Neural cell (in vitro differentiated cells): ENCODE data around the gene SEZ6. TPM values are rescaled to one million over a fixed set of nuclear protein-coding genes. Genes with fewer than 3 reads are reported as not detected.

ENCODE experiments used
- H2AFZ ChIP-seq: fragments of 200-600, 300-800 bp; sonication (generic), shearing (Covaris generic); 2 replicates; pipeline ENCODE4 v1.6.0; 2014; ENCODE audit warnings: low read depth, mild to moderate bottlenecking, antibody characterized with exemption, low read length, moderate library complexity
- H3F3A ChIP-seq: fragments of 200-600 bp; shearing (Covaris generic); 2 replicates; pipeline ENCODE4 v1.6.1; 2016; ENCODE audit warnings: mild to moderate bottlenecking, moderate library complexity, mixed read lengths, antibody characterized with exemption, low read length; ENCODE audit not compliant: insufficient read depth, poor library complexity, severe bottlenecking
- H3K27ac ChIP-seq: fragments of 200-600, 300-800 bp; sonication (generic), shearing (Covaris generic); 2 replicates; pipeline ENCODE4 v1.5.1; 2014; ENCODE audit warnings: mild to moderate bottlenecking, low read length, moderate library complexity
- H3K27me3 ChIP-seq: fragments of 300-800, 200-600 bp; sonication (generic), shearing (Covaris generic); 2 replicates; pipeline ENCODE4 v1.6.0; 2014; ENCODE audit warnings: mild to moderate bottlenecking, low read depth, low read length, moderate library complexity; ENCODE audit not compliant: insufficient read depth
- H3K36me3 ChIP-seq: fragments of 300-800, 200-600 bp; sonication (generic), shearing (Covaris generic); 2 replicates; pipeline ENCODE4 v1.5.1; 2014; ENCODE audit warnings: mild to moderate bottlenecking, antibody characterized with exemption, low read length, moderate library complexity; ENCODE audit not compliant: insufficient read depth
- H3K4me2 ChIP-seq: fragments of 300-800, 200-600 bp; sonication (generic), shearing (Covaris generic); 2 replicates; pipeline ENCODE4 v1.6.0; 2014; ENCODE audit warnings: mild to moderate bottlenecking, low read length
- H3K4me3 ChIP-seq: fragments of 300-800, 200-600 bp; sonication (generic), shearing (Covaris generic); 2 replicates; pipeline ENCODE4 v1.5.1; 2014; ENCODE audit warnings: mild to moderate bottlenecking, low read length, moderate library complexity
- H3K79me2 ChIP-seq: fragments of 200-600 bp; shearing (Covaris generic); replicated peaks from 2 replicates; pipeline ENCODE4 v1.6.0; 2014; ENCODE audit warnings: mild to moderate bottlenecking, low read length, moderate library complexity; ENCODE audit not compliant: insufficient read depth
- H3K9ac ChIP-seq: fragments of 300-800, 200-600 bp; sonication (generic), shearing (Covaris generic); 2 replicates; pipeline ENCODE4 v1.6.1; 2016; ENCODE audit warnings: mild to moderate bottlenecking, low read length, mixed read lengths
- H3K9me2 ChIP-seq: fragments of 200-600 bp; shearing (Covaris generic); 2 replicates; pipeline ENCODE4 v1.6.1; 2016; ENCODE audit warnings: mild to moderate bottlenecking, low read length, mixed read lengths; ENCODE audit not compliant: insufficient read depth
- H3K9me3 ChIP-seq: fragments of 200-600, 300-800 bp; sonication (generic), shearing (Covaris generic); 2 replicates; pipeline ENCODE4 v1.6.1; 2016; ENCODE audit warnings: mild to moderate bottlenecking, mixed run types, low read length, moderate library complexity, mixed read lengths
- H4K20me1 ChIP-seq: fragments of 200-600 bp; shearing (Covaris generic); 2 replicates; pipeline ENCODE4 v1.6.1; 2016; ENCODE audit warnings: mild to moderate bottlenecking, mixed run types; ENCODE audit not compliant: insufficient read depth
- CTCF ChIP-seq: fragments of 450-650 bp; IDR thresholded peaks from 2 replicates; pipeline ENCODE4 v1.5.1; 2014; ENCODE audit warnings: antibody characterized with exemption, mild to moderate bottlenecking, moderate library complexity; ENCODE audit not compliant: poor library complexity, severe bottlenecking
- EP300 ChIP-seq: fragments of 450-650 bp; conservative IDR thresholded peaks from 2 replicates; pipeline ENCODE4 v1.6.1; 2014; ENCODE audit warnings: antibody characterized with exemption, mild to moderate bottlenecking, moderate library complexity; ENCODE audit not compliant: poor library complexity, severe bottlenecking
- EZH2 ChIP-seq: fragments of 200-600, 300-800 bp; shearing (Covaris generic), sonication (generic); IDR thresholded peaks from 2 replicates; pipeline ENCODE4 v1.6.1; 2014; ENCODE audit warnings: antibody characterized with exemption, low read length, borderline replicate concordance, mild to moderate bottlenecking; ENCODE audit not compliant: insufficient read depth, poor library complexity, severe bottlenecking
- MXI1 ChIP-seq: fragments of 450-650 bp; conservative IDR thresholded peaks from 2 replicates; pipeline ENCODE4 v1.6.1; 2014; ENCODE audit warnings: antibody characterized with exemption, mild to moderate bottlenecking; ENCODE audit not compliant: poor library complexity, severe bottlenecking
- POLR2AphosphoS5 ChIP-seq: IDR thresholded peaks from 2 replicates; pipeline ENCODE4 v1.6.1; 2012
- RAD21 ChIP-seq: fragments of 450-650 bp; conservative IDR thresholded peaks from 2 replicates; pipeline ENCODE4 v1.6.1; 2014; ENCODE audit warnings: antibody characterized with exemption, mild to moderate bottlenecking, moderate library complexity
- REST ChIP-seq: IDR thresholded peaks from 2 replicates; pipeline ENCODE4 v1.6.1; 2012; ENCODE audit warnings: borderline replicate concordance
- SMC3 ChIP-seq: fragments of 450-650 bp; conservative IDR thresholded peaks from 2 replicates; pipeline ENCODE4 v1.6.1; 2014; ENCODE audit warnings: antibody characterized with exemption, mild to moderate bottlenecking, moderate library complexity; ENCODE audit not compliant: poor library complexity
- TAF1 ChIP-seq: IDR thresholded peaks from 2 replicates; pipeline ENCODE4 v1.6.1; 2012; ENCODE audit warnings: low read depth
- polyA plus RNA-seq: library from polyadenylated mRNA; depleted of rRNA; stranded (reverse); fragments of >200 nt; gene quantifications from 2 replicates; pipeline ENCODE4 v1.2.3, GENCODE V29; 2014

Gene SEZ6
- polyA plus RNA-seq, 1 donor from 2014 or later = 15.1 TPM

GRCh38 chr17:28906706-28907438, 99.0 kb downstream of the SEZ6 start:
- Histone ChIP-seq H4K20me1 (no peaks in the 10 kb centered on the region), H3K9ac (no peak overlapping the region), H3K79me2 (no peaks in the 10 kb centered on the region), H2AFZ (no peak overlapping the region), H3F3A (peaks cover 1% of the 10 kb centered on the region), H3K4me2 (no peak overlapping the region), H3K27me3 (no peaks in the 10 kb centered on the region), H3K27ac (no peak overlapping the region), H3K4me3 (no peak overlapping the region), H3K9me2 (no peaks in the 10 kb centered on the region), H3K9me3 (no peaks in the 10 kb centered on the region), H3K36me3 (no peaks in the 10 kb centered on the region)
- TF ChIP-seq SMC3 (no peak), TAF1 (no peak), CTCF (no peak), MXI1 (no peak), POLR2AphosphoS5 (no peak)

GRCh38 chr17:28906276-28906675, 99.6 kb downstream of the SEZ6 start:
- Histone ChIP-seq H3K9me2 (no peaks in the 10 kb centered on the region), H3K4me3 (no peak overlapping the region), H3K9ac (no peak overlapping the region), H3K36me3 (no peaks in the 10 kb centered on the region), H3F3A (peaks cover 2% of the 10 kb centered on the region), H3K27ac (no peak overlapping the region), H3K4me2 (no peak overlapping the region), H3K79me2 (no peaks in the 10 kb centered on the region), H2AFZ (no peak overlapping the region), H3K9me3 (no peaks in the 10 kb centered on the region), H3K27me3 (no peaks in the 10 kb centered on the region), H4K20me1 (no peaks in the 10 kb centered on the region)
- no peak for TF ChIP-seq MXI1
- no peak for TF ChIP-seq TAF1
- no peak for TF ChIP-seq RAD21
- no peak for TF ChIP-seq REST
- TF ChIP-seq EZH2 = no peak
- TF ChIP-seq POLR2AphosphoS5 = no peak
- TF ChIP-seq EP300 = no peak
- TF ChIP-seq SMC3 = no peak

Other genes with a start within 250 kb of the SEZ6 start
- gene FAM222B, start 163.2 kb downstream of the SEZ6 start, polyA plus RNA-seq = 1.9 and 6.4 TPM in 2 replicates
- 24.2 and 31.8 TPM in 2 replicates for gene ERAL1, start 151.0 kb downstream of the SEZ6 start, polyA plus RNA-seq
- 27.5 and 34.5 TPM in 2 replicates for gene FLOT2, start 108.3 kb downstream of the SEZ6 start, polyA plus RNA-seq
- 91.1 and 93.2 TPM in 2 replicates for gene DHRS13, start 103.0 kb downstream of the SEZ6 start, polyA plus RNA-seq
- gene PHF12, start 54.5 kb downstream of the SEZ6 start, polyA plus RNA-seq = 10.4 and 12.9 TPM in 2 replicates
- gene PIPOX, start 37.1 kb upstream of the SEZ6 start, polyA plus RNA-seq = 4.4 and 5.2 TPM in 2 replicates
- 21.6 and 23.9 TPM in 2 replicates for gene MYO18A, start 174.4 kb upstream of the SEZ6 start, polyA plus RNA-seq
- gene CRYBA1, start 240.8 kb upstream of the SEZ6 start, polyA plus RNA-seq = not detected in 2 replicates